Pancreas (tissue), 10 donors: ENCODE results near the gene GHDC. TPM values are rescaled to one million over a fixed set of nuclear protein-coding genes. Genes with fewer than 3 reads are reported as not detected.
A peak's percentile ranks its signal among the peaks of the same experiment; 100 is the strongest.

Experiments used
- ATAC-seq, 4 donors: fragments of 200-7000 bp; cut with Tn5 transposase; one replicate each; pipeline versions ENCODE4 v1.8.0 to v1.9.1; 2020; ENCODE audit warnings: mild to moderate bottlenecking in 4 of 4, moderate library complexity in 4 of 4
- DNase-seq, 6 donors: peaks; one replicate each; pipeline ENCODE4 v3.0.0-alpha.2; 2020
- FAIRE-seq: peaks from 2 replicates; lab custom pipeline; 2012; peaks lifted over from hg19 to GRCh38; lab: Jason Lieb, UNC
- H3K27ac ChIP-seq, 4 donors: fragments of 200-600 bp; sonication (generic); 1 replicate in 3 of 4; 2 replicates in 1 of 4; pipeline versions ENCODE4 v1.5.0 to v1.8.0; 2020
- H3K27me3 ChIP-seq, 4 donors: fragments of 200-600 bp; one replicate each; pipeline ENCODE4 v1.8.0; 2021
- H3K36me3 ChIP-seq, 3 donors: fragments of 200-600 bp; sonication (generic) in 1 of 3; one replicate each; pipeline versions ENCODE4 v1.5.0 to v1.8.0; 2020 to 2021
- H3K4me1 ChIP-seq, 3 donors: fragments of 200-600 bp; one replicate each; pipeline ENCODE4 v1.8.0; 2021
- H3K4me3 ChIP-seq, 4 donors: fragments of 200-600 bp; sonication (generic) in 2 of 4; one replicate each; pipeline versions ENCODE4 v1.5.0 to v1.8.0; 2020 to 2021
- H3K9me3 ChIP-seq, 4 donors: fragments of 200-600 bp; one replicate each; pipeline ENCODE4 v1.8.0; 2021
- CTCF ChIP-seq, 4 donors: fragments of 200-600 bp; sonication (generic) in 3 of 4; IDR thresholded peaks; one replicate each; pipeline versions ENCODE4 v1.5.0 to v1.8.0; 2021; ENCODE audit warnings: antibody characterized with exemption in 4 of 4
- WGBS, 2 donors: extraction: QIAGEN DNeasy Blood & Tissue Kit; methylation state at CpG; one replicate each; pipeline ENCODE4 v1.1.7; 2013; 5-methylcytosine and 5-hydroxymethylcytosine counted together
- intact Hi-C, 3 donors: fragments of 100-400 bp; cut with DNase I; formaldehyde crosslinking; loops; one replicate each; pipeline versions ENCODE4 v1.11.1 to v1.14.2; 2022
- polyA plus RNA-seq, 2 donors: library from polyadenylated mRNA; stranded (reverse); fragments of 200-250 nt; gene quantifications; one replicate each; pipeline ENCODE4 v1.2.3, GENCODE V29; 2013
- total RNA-seq, 6 donors: library from RNA; stranded (reverse); fragmentation: NEBNext Ultra II Directional in 4 of 6; extraction: Animal tissue kit (Norgen Biotek cat#: 25700) in 4 of 6; gene quantifications; one replicate each; pipeline versions ENCODE4 v1.2.1 to v1.2.4, GENCODE V29; 2021 to 2023
- donor health status: healthy with polysubstance abuse.
- donor health status: DM: no; HTN: no; CAD: no; lungs with moderate emphysema.
- donor health status: DM: no; HTN: no; CAD: no.
- donor health status: control.
- donor health status: control.
- donor health status: Bipolar disorder and iron deficiency.
- donor health status: DM: yes; HTN: yes; CAD: no.
- donor health status: DM: no; HTN: no; CAD: no.
- donor health status: DM: no; HTN: no; CAD: no.
- donor health status: DM: yes; HTN: yes; CAD: no.

GHDC gene
- total and polyA plus RNA-seq, 8 donors = 14.8 to 21.6 (median 18.4) TPM

- FAIRE-seq (no peak), DNase-seq (no peak), ATAC-seq (peak in 1 of 4 donors; percentile 4)
- no peaks in the 10 kb centered on the region for H3K27me3 ChIP-seq
- H3K36me3 ChIP-seq = no peaks in the 10 kb centered on the region
- intact Hi-C loops = no loop called here
- peaks cover 0 to 7% (median 6%) of the 10 kb centered on the region in 3 donors for H3K4me1 ChIP-seq
- H3K4me3 ChIP-seq = peak overlapping the region in 3 of 4 donors; percentile 33 to 59 (median 49)
- 71 to 81% methylated on average over 9 of the region's 9 CpGs for WGBS, 2 donors
- H3K27ac ChIP-seq = peak overlapping the region in 2 of 4 donors; percentile 62 to 71
- TF ChIP-seq CTCF (IDR thresholded peaks at IDR 0.05) = no peak
- no peaks in the 10 kb centered on the region for H3K9me3 ChIP-seq
These were observed 11.2 kb downstream of the GHDC start for GRCh38 chr17:42182927-42183734.

- no peak for FAIRE-seq
- no peaks in the 10 kb centered on the region for H3K36me3 ChIP-seq
- 76 to 80% methylated on average over 2 of the region's 2 CpGs for WGBS, 2 donors
- no peak for TF ChIP-seq CTCF (IDR thresholded peaks at IDR 0.05)
- no peak for ATAC-seq
- H3K4me1 ChIP-seq = peaks cover 0 to 7% (median 6%) of the 10 kb centered on the region in 3 donors
- H3K9me3 ChIP-seq = no peaks in the 10 kb centered on the region
- intact Hi-C loops = no loop called here
- H3K27me3 ChIP-seq = no peaks in the 10 kb centered on the region
- no peak overlapping the region for H3K4me3 ChIP-seq
- DNase-seq = no peak
- no peak overlapping the region for H3K27ac ChIP-seq
These were observed 12.5 kb downstream of the GHDC start for GRCh38 chr17:42181851-42182207.

GRCh38 chr17:42180922-42181850, 13.1 kb downstream of the GHDC start, which contains the start of gene KCNH4:
Gene KCNH4 (minus strand): TSS chr17:42181142. CDS start chr17:42180945, 197 bp downstream.
- TF ChIP-seq CTCF (IDR thresholded peaks at IDR 0.05) = peak in 2 of 4 donors; percentile 23 to 24
- H3K27me3 ChIP-seq = no peaks in the 10 kb centered on the region
- DNase-seq (peak; percentile 54 to 86 (median 76)), FAIRE-seq (no peak), ATAC-seq (peak; percentile 26 to 65 (median 64))
- 5% methylated on average over 45 to 60 of the region's 60 CpGs for WGBS, 2 donors
- H3K27ac ChIP-seq = no peak within 1 kb of the TSS
- H3K9me3 ChIP-seq = no peaks in the 10 kb centered on the region
- H3K4me1 ChIP-seq = peaks cover 0 to 7% (median 6%) of the 10 kb centered on the region in 3 donors
- peak within 1 kb of the TSS; percentile 7 to 46 (median 19) for H3K4me3 ChIP-seq
- no peaks in the 10 kb centered on the region for H3K36me3 ChIP-seq
- intact Hi-C loops = no loop called here

- 2 to 4% methylated on average over 30 to 33 of the region's 33 CpGs for WGBS, 2 donors
- peak in 1 of 6 donors; percentile 76 for DNase-seq
- Histone ChIP-seq H3K27me3 (no peaks in the 10 kb centered on the region), H3K4me1 (peaks cover 0 to 7% (median 6%) of the 10 kb centered on the region in 3 donors), H3K27ac (no peak overlapping the region), H3K4me3 (peak overlapping the region in 3 of 4 donors; percentile 7 to 46 (median 26)), H3K36me3 (no peaks in the 10 kb centered on the region), H3K9me3 (no peaks in the 10 kb centered on the region)
- ATAC-seq = no peak
- intact Hi-C loops = no loop called here
- FAIRE-seq = no peak
- no peak for TF ChIP-seq CTCF (IDR thresholded peaks at IDR 0.05)
These were observed 13.8 kb downstream of the GHDC start for GRCh38 chr17:42180411-42180921.
